CD4-positive, alpha-beta T cell treated with Interleukin-17A for 1 hour (primary cell): ENCODE results near the gene CTAG2.
"Not testable (repeated sequence)": the region's sequence is repeated elsewhere in the genome, so short reads cannot be mapped to it uniquely, and the experiment has no call there.

Experiments used
- DNase-seq: peaks from one replicate; pipeline ENCODE4 v3.0.0-alpha.2; 2020

CTAG2 gene

GRCh38 chrX:154653413-154653812, at the start of gene CTAG2:
Gene CTAG2, minus strand, starts transcription at chrX:154653579. Its CDS starts 64 bp downstream, at chrX:154653515.
- not testable (repeated sequence) for DNase-seq

GRCh38 chrX:154698630-154699248, 45.4 kb upstream of the CTAG2 start:
- DNase-seq, result no peak

GRCh38 chrX:154696676-154697045, 43.3 kb upstream of the CTAG2 start:
- DNase-seq, result no peak

- no peak for DNase-seq
Observed at GRCh38 chrX:154695911-154696675, 42.7 kb upstream of the CTAG2 start.

GRCh38 chrX:154693394-154693793, 40.0 kb upstream of the CTAG2 start:
- no peak for DNase-seq

- DNase-seq, result not testable (repeated sequence)
Observed at GRCh38 chrX:154690438-154690837, 37.1 kb upstream of the CTAG2 start.

GRCh38 chrX:154672084-154672483, 18.7 kb upstream of the CTAG2 start:
- DNase-seq, result not testable (repeated sequence)

GRCh38 chrX:154670848-154671247, 17.5 kb upstream of the CTAG2 start:
- not testable (repeated sequence) for DNase-seq

- DNase-seq, result no peak
Observed at GRCh38 chrX:154661899-154662298, 8.5 kb upstream of the CTAG2 start.

- DNase-seq, result no peak
Observed at GRCh38 chrX:154661170-154661569, 7.8 kb upstream of the CTAG2 start.

- no peak for DNase-seq
Observed at GRCh38 chrX:154660541-154660940, 7.2 kb upstream of the CTAG2 start.

- DNase-seq, result no peak
Observed at GRCh38 chrX:154658957-154659356, 5.6 kb upstream of the CTAG2 start.

GRCh38 chrX:154658187-154658586, 4.8 kb upstream of the CTAG2 start:
- no peak for DNase-seq

- no peak for DNase-seq
Observed at GRCh38 chrX:154657226-154657805, 3.9 kb upstream of the CTAG2 start.

- DNase-seq, result no peak
Observed at GRCh38 chrX:154655786-154656185, 2.4 kb upstream of the CTAG2 start.

- no peak for DNase-seq
Observed at GRCh38 chrX:154655346-154655745, 2.0 kb upstream of the CTAG2 start.

- DNase-seq, result no peak
Observed at GRCh38 chrX:154654925-154655324, 1.5 kb upstream of the CTAG2 start.

- DNase-seq, result no peak
Observed at GRCh38 chrX:154654372-154654771, 993 bp upstream of the CTAG2 start.

GRCh38 chrX:154653048-154653401, 354 bp downstream of the CTAG2 start:
- no peak for DNase-seq

GRCh38 chrX:154652311-154653047, 900 bp downstream of the CTAG2 start:
- DNase-seq, result no peak

GRCh38 chrX:154650221-154650510, 3.2 kb downstream of the CTAG2 start:
- no peak for DNase-seq

- DNase-seq, result no peak
Observed at GRCh38 chrX:154649503-154650220, 3.7 kb downstream of the CTAG2 start.

- DNase-seq, result no peak
Observed at GRCh38 chrX:154648931-154649330, 4.4 kb downstream of the CTAG2 start.
